Neural cell (in vitro differentiated cells): ENCODE data around the gene COL6A3. TPM values are rescaled to one million over a fixed set of nuclear protein-coding genes. Genes with fewer than 3 reads are reported as not detected.

Experiments used
- H2AFZ ChIP-seq: fragments of 200-600, 300-800 bp; sonication (generic), shearing (Covaris generic); 2 replicates; pipeline ENCODE4 v1.6.0; 2014; ENCODE audit warnings: low read depth, mild to moderate bottlenecking, antibody characterized with exemption, low read length, moderate library complexity
- H3F3A ChIP-seq: fragments of 200-600 bp; shearing (Covaris generic); 2 replicates; pipeline ENCODE4 v1.6.1; 2016; ENCODE audit warnings: mild to moderate bottlenecking, moderate library complexity, mixed read lengths, antibody characterized with exemption, low read length; ENCODE audit not compliant: insufficient read depth, poor library complexity, severe bottlenecking
- H3K27ac ChIP-seq: fragments of 200-600, 300-800 bp; sonication (generic), shearing (Covaris generic); 2 replicates; pipeline ENCODE4 v1.5.1; 2014; ENCODE audit warnings: mild to moderate bottlenecking, low read length, moderate library complexity
- H3K27me3 ChIP-seq: fragments of 300-800, 200-600 bp; sonication (generic), shearing (Covaris generic); 2 replicates; pipeline ENCODE4 v1.6.0; 2014; ENCODE audit warnings: mild to moderate bottlenecking, low read depth, low read length, moderate library complexity; ENCODE audit not compliant: insufficient read depth
- H3K36me3 ChIP-seq: fragments of 300-800, 200-600 bp; sonication (generic), shearing (Covaris generic); 2 replicates; pipeline ENCODE4 v1.5.1; 2014; ENCODE audit warnings: mild to moderate bottlenecking, antibody characterized with exemption, low read length, moderate library complexity; ENCODE audit not compliant: insufficient read depth
- H3K4me2 ChIP-seq: fragments of 300-800, 200-600 bp; sonication (generic), shearing (Covaris generic); 2 replicates; pipeline ENCODE4 v1.6.0; 2014; ENCODE audit warnings: mild to moderate bottlenecking, low read length
- H3K4me3 ChIP-seq: fragments of 300-800, 200-600 bp; sonication (generic), shearing (Covaris generic); 2 replicates; pipeline ENCODE4 v1.5.1; 2014; ENCODE audit warnings: mild to moderate bottlenecking, low read length, moderate library complexity
- H3K79me2 ChIP-seq: fragments of 200-600 bp; shearing (Covaris generic); replicated peaks from 2 replicates; pipeline ENCODE4 v1.6.0; 2014; ENCODE audit warnings: mild to moderate bottlenecking, low read length, moderate library complexity; ENCODE audit not compliant: insufficient read depth
- H3K9ac ChIP-seq: fragments of 300-800, 200-600 bp; sonication (generic), shearing (Covaris generic); 2 replicates; pipeline ENCODE4 v1.6.1; 2016; ENCODE audit warnings: mild to moderate bottlenecking, low read length, mixed read lengths
- H3K9me2 ChIP-seq: fragments of 200-600 bp; shearing (Covaris generic); 2 replicates; pipeline ENCODE4 v1.6.1; 2016; ENCODE audit warnings: mild to moderate bottlenecking, low read length, mixed read lengths; ENCODE audit not compliant: insufficient read depth
- H3K9me3 ChIP-seq: fragments of 200-600, 300-800 bp; sonication (generic), shearing (Covaris generic); 2 replicates; pipeline ENCODE4 v1.6.1; 2016; ENCODE audit warnings: mild to moderate bottlenecking, mixed run types, low read length, moderate library complexity, mixed read lengths
- H4K20me1 ChIP-seq: fragments of 200-600 bp; shearing (Covaris generic); 2 replicates; pipeline ENCODE4 v1.6.1; 2016; ENCODE audit warnings: mild to moderate bottlenecking, mixed run types; ENCODE audit not compliant: insufficient read depth
- CTCF ChIP-seq: fragments of 450-650 bp; IDR thresholded peaks from 2 replicates; pipeline ENCODE4 v1.5.1; 2014; ENCODE audit warnings: antibody characterized with exemption, mild to moderate bottlenecking, moderate library complexity; ENCODE audit not compliant: poor library complexity, severe bottlenecking
- EP300 ChIP-seq: fragments of 450-650 bp; conservative IDR thresholded peaks from 2 replicates; pipeline ENCODE4 v1.6.1; 2014; ENCODE audit warnings: antibody characterized with exemption, mild to moderate bottlenecking, moderate library complexity; ENCODE audit not compliant: poor library complexity, severe bottlenecking
- EZH2 ChIP-seq: fragments of 200-600, 300-800 bp; shearing (Covaris generic), sonication (generic); IDR thresholded peaks from 2 replicates; pipeline ENCODE4 v1.6.1; 2014; ENCODE audit warnings: antibody characterized with exemption, low read length, borderline replicate concordance, mild to moderate bottlenecking; ENCODE audit not compliant: insufficient read depth, poor library complexity, severe bottlenecking
- MXI1 ChIP-seq: fragments of 450-650 bp; conservative IDR thresholded peaks from 2 replicates; pipeline ENCODE4 v1.6.1; 2014; ENCODE audit warnings: antibody characterized with exemption, mild to moderate bottlenecking; ENCODE audit not compliant: poor library complexity, severe bottlenecking
- POLR2AphosphoS5 ChIP-seq: IDR thresholded peaks from 2 replicates; pipeline ENCODE4 v1.6.1; 2012
- RAD21 ChIP-seq: fragments of 450-650 bp; conservative IDR thresholded peaks from 2 replicates; pipeline ENCODE4 v1.6.1; 2014; ENCODE audit warnings: antibody characterized with exemption, mild to moderate bottlenecking, moderate library complexity
- REST ChIP-seq: IDR thresholded peaks from 2 replicates; pipeline ENCODE4 v1.6.1; 2012; ENCODE audit warnings: borderline replicate concordance
- SMC3 ChIP-seq: fragments of 450-650 bp; conservative IDR thresholded peaks from 2 replicates; pipeline ENCODE4 v1.6.1; 2014; ENCODE audit warnings: antibody characterized with exemption, mild to moderate bottlenecking, moderate library complexity; ENCODE audit not compliant: poor library complexity
- TAF1 ChIP-seq: IDR thresholded peaks from 2 replicates; pipeline ENCODE4 v1.6.1; 2012; ENCODE audit warnings: low read depth
- polyA plus RNA-seq: library from polyadenylated mRNA; depleted of rRNA; stranded (reverse); fragments of >200 nt; gene quantifications from 2 replicates; pipeline ENCODE4 v1.2.3, GENCODE V29; 2014

Gene COL6A3
- polyA plus RNA-seq, 1 donor from 2014 or later = 0.05 TPM

- H3K27me3 ChIP-seq = no peaks in the 10 kb centered on the region
- no peak overlapping the region for H3K27ac ChIP-seq
- H2AFZ ChIP-seq = no peak overlapping the region
- no peaks in the 10 kb centered on the region for H3F3A ChIP-seq
- no peaks in the 10 kb centered on the region for H3K9me3 ChIP-seq
- no peak overlapping the region for H3K4me2 ChIP-seq
- H3K79me2 ChIP-seq = no peaks in the 10 kb centered on the region
- no peak overlapping the region for H3K4me3 ChIP-seq
- no peaks in the 10 kb centered on the region for H3K36me3 ChIP-seq
- no peak overlapping the region for H3K9ac ChIP-seq
- H3K9me2 ChIP-seq = no peaks in the 10 kb centered on the region
- no peaks in the 10 kb centered on the region for H4K20me1 ChIP-seq
- no peak for TF ChIP-seq TAF1
- TF ChIP-seq REST = no peak
- no peak for TF ChIP-seq CTCF
Observed at GRCh38 chr2:237445611-237446337, 31.8 kb upstream of the COL6A3 start.

GRCh38 chr2:237444071-237444470 lies 30.1 kb upstream of the COL6A3 start:
- Histone ChIP-seq H4K20me1 (no peaks in the 10 kb centered on the region), H3K4me2 (no peak overlapping the region), H3K79me2 (no peaks in the 10 kb centered on the region), H3F3A (no peaks in the 10 kb centered on the region), H3K36me3 (no peaks in the 10 kb centered on the region), H3K9ac (no peak overlapping the region), H3K27me3 (no peaks in the 10 kb centered on the region), H2AFZ (no peak overlapping the region), H3K4me3 (no peak overlapping the region), H3K27ac (no peak overlapping the region), H3K9me3 (no peaks in the 10 kb centered on the region), H3K9me2 (no peaks in the 10 kb centered on the region)
- TF ChIP-seq REST = no peak
- TF ChIP-seq SMC3 = no peak
- no peak for TF ChIP-seq RAD21
- TF ChIP-seq MXI1 = no peak
- no peak for TF ChIP-seq EZH2
- TF ChIP-seq EP300 = no peak
- no peak for TF ChIP-seq TAF1
- no peak for TF ChIP-seq CTCF
- TF ChIP-seq POLR2AphosphoS5 = no peak
